GM21381 (cell line): ENCODE measurements around the gene FTHL17.

ENCODE experiments used
- ATAC-seq: cut with Tn5 transposase; IDR thresholded peaks from one replicate; pipeline ENCODE4 v1.9.1; 2021; ENCODE audit warnings: mild to moderate bottlenecking, moderate library complexity; ENCODE audit not compliant: unreplicated experiment

Gene FTHL17

DNA sequence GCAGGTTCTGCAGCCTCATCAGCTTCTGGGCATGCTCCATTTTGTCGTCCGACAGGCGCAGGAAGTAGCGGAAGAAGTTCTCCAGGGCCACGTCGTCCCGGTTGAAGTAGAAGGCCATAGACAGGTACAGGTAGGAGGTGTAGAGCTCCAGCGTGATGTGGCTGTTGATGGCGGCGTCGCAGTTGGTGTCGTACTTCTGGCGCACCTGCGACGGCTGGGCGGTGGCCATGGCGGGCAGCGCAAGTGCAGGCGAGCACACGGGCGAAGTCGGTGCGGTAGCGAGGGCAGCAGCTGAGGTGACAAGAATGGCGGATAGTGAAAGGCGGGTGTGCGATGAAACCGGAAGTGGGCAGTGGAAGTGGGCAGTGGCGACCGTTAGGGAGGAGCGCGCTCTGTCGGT is at the start of gene FTHL17:
TSS of gene FTHL17 (minus strand) at position 317 of the 400 bp plus-strand sequence. CDS start at position 229, 88 bp downstream.
- no peak for ATAC-seq

DNA sequence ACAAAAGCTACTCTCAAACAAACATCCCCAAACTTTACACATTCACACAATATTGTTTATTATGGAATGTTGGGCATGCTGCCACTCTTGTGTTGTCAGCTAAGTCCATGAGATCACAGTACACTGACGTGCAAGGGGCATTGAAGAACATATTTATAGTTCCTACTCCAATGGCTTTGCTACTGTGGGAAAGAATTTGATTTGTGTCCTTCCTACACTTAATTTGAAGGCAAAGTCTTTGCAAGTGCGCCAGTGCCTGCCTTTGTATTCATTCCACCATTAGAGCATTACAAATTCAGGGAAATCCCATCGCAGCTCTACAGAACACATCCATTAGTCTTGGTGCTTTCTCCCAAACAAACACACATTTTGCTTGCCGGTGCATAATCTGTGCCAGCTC is 45.4 kb upstream of the FTHL17 start:
- ATAC-seq = no peak

DNA sequence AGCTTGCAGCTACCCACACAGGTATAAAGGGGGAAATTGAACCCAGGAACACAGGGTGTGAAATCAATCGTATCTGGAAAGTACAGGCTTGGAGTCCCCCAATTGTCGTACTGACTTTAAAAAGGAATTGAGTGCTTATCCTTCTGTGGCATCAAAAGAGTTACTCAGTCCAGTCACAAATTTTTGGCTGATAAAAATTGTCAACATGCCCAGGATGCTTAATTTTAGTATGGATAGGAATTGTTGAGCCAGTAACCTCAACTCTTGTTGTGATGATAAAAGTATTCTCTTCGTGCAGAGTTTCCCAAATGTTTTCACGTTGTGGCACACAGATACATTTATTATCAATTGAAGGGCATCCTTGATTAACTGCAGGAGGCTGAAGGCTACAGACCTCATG is 43.6 kb upstream of the FTHL17 start:
- ATAC-seq = no peak

DNA sequence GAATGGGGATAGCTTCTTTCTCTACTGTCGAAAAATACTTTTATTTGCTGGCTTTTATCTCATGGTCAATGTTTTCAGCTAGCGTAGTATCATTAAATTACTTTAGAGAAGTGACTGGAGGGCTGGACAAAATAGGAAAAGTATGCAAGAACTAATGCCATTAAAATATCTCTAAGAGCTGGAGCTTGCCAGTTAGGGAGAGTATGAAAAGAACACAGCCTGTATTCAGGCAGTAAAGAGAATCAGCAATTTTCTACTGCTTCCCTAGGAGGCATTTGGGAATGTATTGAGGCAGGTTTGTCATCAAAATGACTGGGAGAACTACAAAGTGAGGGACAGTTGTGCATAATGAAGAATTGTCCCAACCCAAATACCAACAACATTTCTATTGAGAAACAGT is 43.0 kb upstream of the FTHL17 start:
- no peak for ATAC-seq

DNA sequence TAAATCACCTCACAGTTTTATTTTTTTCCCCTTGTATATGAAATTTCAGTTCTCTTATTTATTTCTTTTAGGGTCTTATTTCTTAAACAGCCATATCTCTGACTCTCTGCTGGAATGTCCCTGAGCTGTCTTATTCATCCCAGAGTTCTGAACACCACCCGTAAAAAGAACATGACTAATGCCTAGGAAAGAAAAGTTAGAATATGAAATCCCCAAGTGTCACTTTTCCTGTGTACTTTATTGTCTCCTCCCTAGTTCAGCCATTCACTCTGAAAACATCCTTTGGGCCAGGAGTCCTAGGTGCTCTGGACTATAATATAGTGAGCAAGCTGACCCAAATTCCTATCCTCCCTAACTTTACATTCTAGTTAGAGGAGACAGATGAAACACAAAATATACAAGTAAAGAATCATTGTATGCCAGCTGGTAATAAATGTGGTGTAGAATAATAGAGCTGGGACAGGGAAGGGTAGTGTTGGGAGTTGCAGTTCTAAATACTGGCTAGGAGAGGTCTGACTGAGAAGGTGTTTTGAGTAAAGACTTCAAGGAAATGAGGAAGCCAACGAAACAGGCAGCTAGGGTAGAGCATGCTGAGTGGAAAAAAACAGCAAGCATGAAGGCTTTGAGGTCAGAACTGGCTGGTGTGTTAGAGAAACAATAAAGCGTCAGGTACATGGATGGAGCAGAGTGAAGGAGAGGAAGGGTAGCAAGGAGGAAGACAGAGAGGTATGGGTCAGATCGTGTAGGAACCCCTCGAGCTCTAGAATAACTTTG is 40.6 kb upstream of the FTHL17 start:
- no peak for ATAC-seq

DNA sequence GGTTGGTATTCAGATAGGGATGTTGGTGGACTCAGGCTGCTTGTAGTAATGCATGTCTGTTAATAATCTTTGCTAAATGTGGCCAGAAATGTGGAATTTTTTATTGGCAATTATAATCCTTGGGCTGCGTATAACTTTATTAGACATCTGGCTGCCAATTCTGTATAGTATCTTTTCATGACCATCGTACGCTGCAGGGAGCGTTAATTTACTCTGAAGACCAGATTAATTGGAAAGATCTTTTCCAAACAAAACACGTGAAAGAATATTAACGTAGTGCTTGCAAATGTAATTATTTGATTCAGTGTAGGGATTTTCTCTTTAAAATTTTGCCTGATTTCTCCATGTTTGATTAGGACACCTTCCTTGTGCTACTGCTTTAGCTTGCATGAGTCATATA is 38.8 kb upstream of the FTHL17 start:
- ATAC-seq = no peak

DNA sequence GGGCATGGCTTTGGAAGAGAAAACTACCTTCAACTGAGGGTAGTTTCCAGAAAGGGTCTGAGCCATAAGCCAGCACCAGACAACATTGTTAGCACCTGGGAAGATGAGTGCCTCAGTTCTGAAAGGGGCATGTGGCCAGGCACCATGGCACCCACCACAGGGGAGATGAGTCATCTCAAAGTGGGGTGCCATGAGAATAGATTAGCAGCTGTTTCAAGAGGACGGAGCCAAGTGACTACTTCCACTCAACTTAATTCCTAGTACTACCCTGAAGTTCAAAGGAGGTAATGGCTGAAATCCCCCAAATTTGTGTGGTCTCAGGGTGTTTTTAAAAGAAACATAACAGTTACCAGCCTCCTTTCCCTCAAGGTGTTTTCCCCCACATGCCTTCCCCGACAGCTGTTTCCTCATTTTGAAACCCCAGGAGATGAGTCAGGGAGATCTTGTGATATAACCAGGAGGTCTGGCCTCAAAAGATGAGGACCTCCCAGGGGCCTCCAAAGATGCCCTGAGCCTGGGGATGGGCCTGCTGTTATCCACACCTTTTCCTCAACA is 27.8 kb upstream of the FTHL17 start:
- peak; percentile 76 for ATAC-seq

DNA sequence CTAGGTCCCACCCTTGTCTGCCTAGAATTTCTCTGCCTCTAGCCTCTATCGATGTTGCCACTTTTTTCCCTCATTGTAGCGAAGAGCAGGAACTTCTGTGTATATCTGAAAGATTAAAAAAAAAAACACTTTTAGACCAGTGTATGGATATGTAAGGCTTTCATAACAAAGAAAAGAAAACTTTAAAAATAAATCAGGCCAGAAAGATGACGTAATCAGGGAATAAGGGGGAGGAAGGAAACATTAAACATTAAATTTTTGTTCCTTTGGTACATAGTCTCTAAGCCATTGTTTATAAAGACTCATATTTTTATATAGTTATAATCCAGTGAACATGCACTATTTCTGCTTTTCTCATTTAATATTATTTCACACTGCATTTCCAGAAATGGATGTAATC is 26.2 kb upstream of the FTHL17 start:
- ATAC-seq = no peak

DNA sequence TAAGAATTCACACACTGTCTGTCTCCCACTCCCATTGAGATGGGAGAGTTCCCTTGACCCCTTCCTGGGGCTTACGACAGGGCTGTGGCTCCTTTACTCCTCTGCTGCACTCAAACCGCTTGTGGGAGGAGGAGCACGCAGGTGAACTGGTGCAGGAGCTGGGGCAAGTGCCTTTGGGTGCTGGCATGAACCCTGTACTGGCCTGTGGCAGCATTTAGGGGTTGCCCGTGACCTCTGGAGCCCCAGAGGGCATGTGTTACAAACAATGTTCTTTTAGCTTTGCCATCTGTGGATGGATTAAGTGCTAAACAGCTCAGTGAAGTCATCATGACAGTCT is 21.8 kb upstream of the FTHL17 start:
- peak; percentile 33 for ATAC-seq

DNA sequence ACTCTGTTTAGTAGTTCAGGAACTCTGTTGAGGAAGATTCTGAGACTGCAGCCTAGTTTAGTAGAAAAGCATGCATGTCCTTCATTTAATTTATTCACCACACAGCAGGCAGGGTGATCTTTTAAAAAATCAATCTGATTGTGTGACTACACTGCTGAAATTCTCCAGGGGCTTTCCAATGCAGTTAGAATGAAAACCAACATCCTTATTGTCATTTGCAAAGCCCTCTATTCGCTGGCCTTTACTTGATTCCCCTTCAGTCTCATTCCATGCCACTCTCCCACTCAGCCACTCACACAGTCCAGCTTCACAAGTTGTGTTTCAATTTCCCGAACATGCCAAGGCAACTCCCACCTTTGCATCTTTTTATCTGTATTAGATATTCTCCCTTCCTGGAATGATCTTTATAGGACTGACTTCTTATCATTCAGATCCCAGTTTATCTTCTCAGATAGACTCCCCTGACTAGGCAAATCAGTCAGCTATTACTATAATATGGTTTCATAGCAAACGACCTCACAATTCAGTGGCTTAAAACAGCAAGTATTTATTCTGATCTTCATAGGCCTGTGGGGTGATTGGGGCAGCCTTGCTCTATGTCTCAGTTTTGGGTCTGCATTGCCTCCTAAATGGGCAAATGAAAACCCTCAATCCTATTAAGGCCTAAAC is 21.3 kb upstream of the FTHL17 start:
- ATAC-seq = peak; percentile 64

DNA sequence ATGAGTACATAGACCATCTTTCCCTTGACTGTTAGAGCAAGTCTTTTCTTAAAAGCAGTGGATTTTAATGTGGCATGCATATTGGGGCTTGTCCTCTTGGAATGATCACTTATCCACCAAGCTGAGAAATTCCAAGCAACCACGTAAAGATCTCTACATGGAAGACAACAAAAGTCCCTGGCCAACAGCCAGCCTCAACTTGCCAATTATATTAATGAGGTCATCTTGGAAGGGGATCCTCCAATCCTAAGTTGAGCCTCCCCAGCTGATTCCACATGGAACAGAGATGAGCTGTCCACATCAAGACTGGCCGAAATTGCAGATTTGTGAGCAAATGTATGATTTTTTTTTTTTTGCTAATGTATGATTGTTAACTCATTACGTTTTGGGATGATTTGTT is 20.6 kb upstream of the FTHL17 start:
- ATAC-seq = no peak

DNA sequence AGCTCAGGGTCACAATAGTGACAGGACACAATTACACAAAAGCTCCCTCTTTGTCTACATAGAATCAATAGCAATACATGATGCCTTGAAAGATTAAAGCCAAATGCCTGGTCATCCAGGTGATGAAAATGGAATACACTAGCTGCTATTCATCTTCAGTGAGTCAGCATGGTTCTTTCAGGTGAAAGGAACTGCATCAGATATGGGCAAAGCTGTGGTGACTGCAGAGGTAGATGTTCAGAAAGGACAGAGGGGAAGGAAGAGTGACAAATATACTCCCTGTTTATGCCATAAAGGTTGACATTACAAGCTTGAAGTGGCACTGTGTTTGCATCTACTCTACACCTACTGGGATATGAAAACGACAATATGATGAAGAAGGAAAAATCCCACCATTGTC is 20.0 kb upstream of the FTHL17 start:
- ATAC-seq = no peak

DNA sequence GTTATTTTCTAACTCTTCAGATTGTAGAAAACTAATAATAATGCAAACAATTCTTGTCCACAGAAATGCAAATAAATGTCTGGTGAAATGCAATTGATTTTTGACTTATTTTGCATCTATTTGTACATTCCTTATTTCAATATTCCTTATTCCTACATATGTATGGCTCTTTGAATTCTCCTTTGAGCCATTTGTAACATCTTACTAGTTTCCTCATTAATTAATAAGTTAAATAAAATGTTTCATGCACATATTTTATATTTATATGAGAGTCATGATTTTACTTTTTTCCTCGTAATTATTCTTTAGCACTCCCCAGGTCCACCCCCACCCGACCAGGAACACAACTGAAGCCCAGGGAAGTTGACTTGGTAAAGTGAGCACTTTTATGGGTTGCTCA is 2.7 kb upstream of the FTHL17 start:
- ATAC-seq = no peak

DNA sequence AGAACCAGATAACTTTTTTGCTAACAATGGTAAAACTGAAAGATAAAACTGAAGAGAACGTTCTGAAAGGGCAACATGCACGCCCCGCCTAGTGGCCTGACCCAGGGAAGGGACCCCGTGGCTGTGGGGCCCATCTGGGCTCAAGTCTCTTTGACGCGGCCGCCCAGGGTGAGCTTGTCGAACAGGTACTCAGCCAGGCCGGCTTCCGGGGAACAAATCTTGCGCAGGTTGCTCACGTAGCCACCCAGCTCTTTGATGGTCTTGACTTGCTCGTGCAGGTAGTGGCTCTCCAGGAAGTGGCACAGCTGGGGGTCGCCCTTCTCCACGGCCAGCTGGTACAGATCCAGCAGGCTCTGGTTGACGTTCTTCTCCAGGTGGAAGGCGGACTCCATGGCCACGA is 579 bp downstream of the FTHL17 start:
- ATAC-seq = no peak

DNA sequence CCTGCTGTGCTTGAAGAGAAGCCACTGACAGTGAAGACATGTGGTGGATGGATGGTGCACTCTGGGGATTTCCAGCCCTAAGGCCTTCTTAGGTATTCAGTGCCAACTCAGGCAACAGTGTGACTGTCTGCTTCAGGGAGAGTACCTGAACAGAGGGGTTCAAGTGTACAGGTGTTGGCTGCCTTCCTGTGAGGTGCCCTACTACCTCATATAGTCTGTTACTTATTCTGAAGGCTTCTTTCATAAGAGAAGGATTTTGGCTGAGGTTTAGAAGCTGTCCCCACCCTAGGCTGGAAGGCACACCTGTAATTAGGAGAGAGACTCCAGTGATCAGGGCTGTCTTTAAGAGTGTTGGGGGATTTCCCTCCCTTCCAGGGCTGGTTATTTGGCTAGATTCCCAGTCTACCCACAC is 1.8 kb downstream of the FTHL17 start:
- ATAC-seq = peak; percentile 74

DNA sequence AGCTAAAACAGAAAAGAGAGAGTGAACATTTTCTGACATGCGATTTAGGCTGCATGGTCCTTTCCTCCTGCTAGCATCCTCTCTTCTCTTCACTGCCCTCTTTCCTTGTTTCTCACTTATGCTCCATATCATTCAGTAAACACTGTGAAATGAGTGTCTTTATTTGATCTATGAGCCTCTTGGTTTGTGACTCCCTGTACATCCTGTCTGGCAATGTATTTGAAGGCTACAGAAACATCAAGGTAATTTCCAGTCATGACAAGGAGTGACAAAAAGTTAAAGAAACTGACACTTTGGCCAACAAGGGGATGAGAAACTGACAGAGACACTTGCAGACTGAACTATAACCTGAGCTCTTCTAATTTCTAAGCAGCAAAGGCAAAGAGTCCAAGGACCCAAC is 8.7 kb downstream of the FTHL17 start:
- no peak for ATAC-seq

DNA sequence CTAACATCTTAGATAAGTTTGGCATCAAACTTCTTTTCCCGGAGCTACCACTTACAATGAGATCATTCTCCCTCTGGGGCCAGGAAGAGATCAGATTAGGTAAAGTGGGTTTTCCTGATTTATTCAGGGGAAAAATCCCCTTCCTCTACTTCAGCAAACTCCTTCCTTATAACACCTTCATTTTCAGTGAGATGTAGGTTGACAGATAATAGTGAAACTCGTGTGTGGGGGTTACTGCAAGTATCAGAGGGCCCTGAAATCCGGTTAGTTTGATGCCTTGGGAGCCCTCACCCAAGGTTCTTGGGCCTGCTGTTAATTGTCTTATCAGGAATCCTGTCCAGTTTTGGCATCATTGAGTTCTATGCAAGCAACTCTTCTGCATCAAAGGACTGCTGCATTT is 10.8 kb downstream of the FTHL17 start:
- peak; percentile 70 for ATAC-seq

DNA sequence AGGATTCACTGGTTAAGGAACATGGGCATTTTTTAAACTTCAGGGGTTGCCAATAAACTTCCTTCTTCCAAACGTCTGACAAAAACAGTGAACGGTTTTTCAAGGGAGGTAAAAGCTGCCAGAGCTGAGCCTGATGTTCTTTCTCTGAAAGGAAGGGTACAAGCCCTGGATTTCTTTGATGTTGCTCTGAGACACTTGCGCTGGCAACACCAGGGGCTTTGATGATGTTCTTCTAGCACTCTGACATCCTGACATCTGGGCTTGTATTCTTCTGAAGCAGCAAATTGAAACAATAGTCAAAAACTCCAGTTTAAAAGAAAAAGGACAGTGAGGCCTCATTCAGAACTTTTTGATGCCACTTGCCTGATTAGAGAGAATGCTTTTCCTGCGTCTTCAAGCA is 11.8 kb downstream of the FTHL17 start:
- no peak for ATAC-seq

DNA sequence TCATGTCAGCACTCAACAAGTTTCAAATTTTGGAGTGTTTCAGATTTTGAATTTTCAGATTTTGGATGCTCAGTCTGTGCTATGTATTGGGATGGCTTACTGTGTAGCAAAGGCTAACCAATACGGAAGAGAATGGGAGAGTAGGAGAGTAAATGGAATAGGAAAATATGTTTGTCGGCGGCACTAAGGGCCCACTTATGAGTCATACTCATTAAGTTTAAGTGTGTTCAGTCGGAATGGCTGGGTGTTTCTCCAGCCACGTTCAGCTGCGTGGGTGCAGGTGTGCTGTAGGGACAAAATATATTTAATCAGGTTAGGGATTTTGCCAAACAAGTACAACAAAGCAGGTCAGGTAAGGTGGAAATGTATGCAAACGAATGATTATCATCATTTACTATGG is 13.6 kb downstream of the FTHL17 start:
- no peak for ATAC-seq

DNA sequence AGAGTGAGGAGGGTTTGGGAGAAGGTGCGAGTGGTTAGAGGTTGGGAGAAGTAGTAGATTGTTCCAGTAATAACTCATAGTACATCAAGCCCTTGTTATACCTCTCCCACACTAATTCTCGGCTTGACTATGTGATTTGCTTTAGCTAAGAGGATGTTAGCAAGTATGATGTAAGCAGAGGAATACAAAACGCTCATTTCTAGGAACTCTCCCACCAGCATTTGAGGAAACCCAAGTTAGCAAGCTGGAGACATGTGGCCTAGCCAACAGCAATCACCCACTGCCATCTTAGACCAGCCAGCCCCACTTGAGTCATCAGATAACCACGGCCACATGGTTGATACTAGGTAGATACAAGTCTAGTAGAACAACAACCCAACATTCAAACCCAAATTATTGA is 14.2 kb downstream of the FTHL17 start:
- no peak for ATAC-seq

DNA sequence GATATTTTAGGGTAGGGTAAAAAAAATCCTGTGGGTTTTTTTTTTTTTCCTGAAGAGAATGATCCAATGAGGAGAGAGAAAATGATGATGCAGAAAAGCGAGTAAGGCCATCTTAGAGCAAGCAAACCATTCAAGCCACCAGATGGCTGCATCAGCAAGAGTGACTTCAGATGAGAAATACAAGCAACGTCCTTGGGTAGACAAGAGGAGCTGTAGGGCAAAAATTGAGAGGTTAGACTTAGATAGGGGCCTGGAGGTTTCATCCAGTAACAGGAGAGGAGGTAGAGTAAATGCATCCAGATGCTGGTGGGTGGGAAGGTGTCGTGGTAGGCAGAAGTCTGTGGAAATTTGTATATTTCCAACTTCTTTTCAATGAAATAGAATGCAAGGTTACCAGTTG is 14.6 kb downstream of the FTHL17 start:
- ATAC-seq = no peak

DNA sequence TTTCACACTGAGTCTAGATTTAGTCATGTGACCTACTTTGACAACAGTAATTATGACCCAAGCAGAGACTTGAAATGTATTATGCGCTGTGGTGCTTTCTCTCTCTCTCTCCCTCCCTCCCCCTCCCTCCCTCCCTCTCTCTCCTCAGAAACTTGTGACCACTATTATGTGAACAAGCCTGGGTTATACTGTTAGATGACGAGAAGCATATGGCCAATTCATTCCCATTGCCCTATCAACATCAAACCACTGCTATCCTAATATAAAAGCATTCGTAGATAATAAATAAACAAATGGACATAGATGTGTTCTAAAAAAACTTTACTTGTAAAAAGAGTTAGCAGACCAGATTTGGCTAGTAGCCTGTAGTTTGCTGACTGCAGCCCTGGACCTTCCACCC is 18.2 kb downstream of the FTHL17 start:
- ATAC-seq = no peak

DNA sequence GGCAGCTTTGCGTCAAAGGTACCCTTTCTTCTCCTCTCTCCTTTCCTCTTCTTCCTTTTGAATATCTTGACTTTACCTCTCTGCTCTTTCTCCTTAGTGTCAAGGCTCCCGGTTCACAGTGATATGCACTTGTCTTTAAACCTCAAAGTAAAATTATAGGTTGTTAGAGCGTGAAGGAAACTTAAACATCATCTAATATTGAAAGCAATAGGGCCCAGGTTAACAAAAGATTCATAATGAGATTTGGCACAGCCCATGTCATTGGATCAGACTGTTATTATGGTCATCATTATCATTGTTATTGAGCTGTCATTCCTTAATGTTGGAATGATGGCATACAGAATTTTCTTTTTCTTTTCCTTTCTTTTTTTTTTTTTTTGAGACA is 32.5 kb downstream of the FTHL17 start:
- ATAC-seq = no peak
